Prostate gland (tissue), 2 donors: ENCODE measurements around the gene KLK12. TPM values are rescaled to one million over a fixed set of nuclear protein-coding genes. Genes with fewer than 3 reads are reported as not detected.

Experiments
- DNase-seq: peaks from one replicate; pipeline ENCODE4 v3.0.0-alpha.2; 2019; ENCODE audit warnings: low spot score
- H3K27ac ChIP-seq, 2 donors: fragments of 200-600 bp; sonication (generic); 2 replicates each; pipeline ENCODE4 v1.5.1; 2017 to 2019
- H3K27me3 ChIP-seq: fragments of 200-600 bp; sonication (generic); replicated peaks from 2 replicates; pipeline ENCODE4 v1.5.1; 2019; ENCODE audit not compliant: insufficient read depth
- H3K36me3 ChIP-seq, 2 donors: fragments of 200-600 bp; sonication (generic); 1 replicate in 1 of 2; 2 replicates in 1 of 2; pipeline versions ENCODE4 v1.5.1 to v1.8.1; 2017 to 2019
- H3K4me1 ChIP-seq: fragments of 200-600 bp; sonication (generic); replicated peaks from 2 replicates; pipeline ENCODE4 v1.5.1; 2019
- H3K4me3 ChIP-seq, 2 donors: fragments of 200-600 bp; sonication (generic); 2 replicates each; pipeline ENCODE4 v1.5.1; 2017 to 2019
- H3K9me3 ChIP-seq: fragments of 200-600 bp; sonication (generic); 2 replicates; pipeline ENCODE4 v1.5.1; 2017
- CTCF ChIP-seq, 4 experiments: fragments of 200-600 bp in 2 of 4; fragments of 450-650 bp in 2 of 4; sonication (generic) in 2 of 4; IDR thresholded peaks; 1 replicate in 3 of 4; 2 replicates in 1 of 4; pipeline ENCODE4 v1.5.1; 2016 to 2019; ENCODE audit warnings: antibody characterized with exemption in 4 of 4, mild to moderate bottlenecking in 2 of 4, moderate library complexity in 2 of 4
- POLR2A ChIP-seq: fragments of 450-650 bp; IDR thresholded peaks from one replicate; pipeline ENCODE4 v1.6.1; 2016; ENCODE audit warnings: antibody characterized with exemption, mild to moderate bottlenecking
- POLR2AphosphoS5 ChIP-seq: sonication (generic); formaldehyde crosslinking; IDR thresholded peaks from one replicate; pipeline ENCODE4 v1.6.1; 2017; ENCODE audit warnings: antibody characterized with exemption
- WGBS: methylation state at CpG from one replicate; pipeline ENCODE4 v1.1.5; 2018; 5-methylcytosine and 5-hydroxymethylcytosine counted together
- intact Hi-C: fragments of 100-400 bp; cut with DNase I; formaldehyde crosslinking; loops from one replicate; pipeline ENCODE4 v1.14.2; 2022
- total RNA-seq, 2 donors: library from RNA; depleted of rRNA; stranded (reverse); fragments of >200 nt; gene quantifications; one replicate each; pipeline ENCODE4 v1.1.0, GENCODE V29; 2016

The KLK12 gene
- total RNA-seq, 2 donors from 2014 or later = 0.73 TPM; not detected in 1

DNA sequence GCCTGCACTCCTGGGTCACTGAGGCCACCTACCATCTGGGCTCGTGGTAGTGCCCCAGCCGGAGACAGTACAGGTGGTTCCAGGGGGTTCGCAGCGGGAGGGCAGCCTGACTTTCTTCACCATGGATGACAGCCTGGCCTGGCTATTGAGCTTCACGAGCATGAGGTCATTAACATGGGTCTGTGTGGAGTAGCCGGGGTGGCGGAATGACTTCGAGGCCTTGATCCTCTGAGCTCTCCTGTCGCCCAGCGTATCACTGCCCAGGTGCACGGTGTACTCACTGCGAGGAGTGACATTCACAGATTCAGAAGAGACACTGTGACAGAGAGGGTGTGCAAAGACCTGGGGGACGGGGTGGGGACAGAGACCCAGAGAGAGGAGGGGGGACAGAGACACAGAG lies 54.6 kb downstream of the KLK12 start:
- Histone ChIP-seq H3K27ac (no peak overlapping the region), H3K9me3 (no peaks in the 10 kb centered on the region), H3K4me1 (no peaks in the 10 kb centered on the region), H3K27me3 (no peaks in the 10 kb centered on the region), H3K36me3 (no peaks in the 10 kb centered on the region), H3K4me3 (no peak overlapping the region)
- 47% methylated on average over 12 of the region's 13 CpGs for WGBS
- intact Hi-C loops = no loop called here
- DNase-seq = no peak
- TF ChIP-seq POLR2A (no peak), CTCF (IDR thresholded peaks at IDR 0.05) (no peak), POLR2AphosphoS5 (no peak)

GRCh38 chr19:50979758-50980157 lies 55.0 kb downstream of the KLK12 start:
- no peaks in the 10 kb centered on the region for H3K36me3 ChIP-seq
- intact Hi-C loops = no loop called here
- no peak for DNase-seq
- H3K27ac ChIP-seq = no peak overlapping the region
- H3K9me3 ChIP-seq = no peaks in the 10 kb centered on the region
- no peak overlapping the region for H3K4me3 ChIP-seq
- H3K27me3 ChIP-seq = no peaks in the 10 kb centered on the region
- WGBS = 56% methylated on average over 8 of the region's 8 CpGs
- TF ChIP-seq CTCF (IDR thresholded peaks at IDR 0.05) (no peak), POLR2A (no peak), POLR2AphosphoS5 (no peak)
- H3K4me1 ChIP-seq = no peaks in the 10 kb centered on the region

Other genes starting within 250 kb of the KLK12 start
- not detected for gene ACP4, start 244.6 kb downstream of the KLK12 start, total RNA-seq
- 10 to 100 TPM in 1 of 2 donors, 1 to 10 TPM in 1; 8.3 to 45.2 TPM for gene KLK1, start 211.2 kb downstream of the KLK12 start, total RNA-seq
- gene KLK15, start 201.4 kb downstream of the KLK12 start, total RNA-seq = 1 to 10 TPM; 4.0 to 8.5 TPM
- gene KLK3, start 180.1 kb downstream of the KLK12 start, total RNA-seq = over 10,000 TPM in 1 of 2 donors, 1,000 to 10,000 TPM in 1; 7,620 to 35,247 TPM
- gene KLK2, start 161.6 kb downstream of the KLK12 start, total RNA-seq = over 10,000 TPM in 1 of 2 donors, 1,000 to 10,000 TPM in 1; 3,344 to 10,024 TPM
- 100 to 1,000 TPM; 188 to 330 TPM for gene KLK4, start 123.6 kb downstream of the KLK12 start, total RNA-seq
- gene KLK5, start 82.0 kb downstream of the KLK12 start, total RNA-seq = 1 to 10 TPM; 1.9 to 2.7 TPM
- 1 to 10 TPM in 1 of 2 donors, not detected in 1; 1.8 TPM for gene KLK6, start 65.4 kb downstream of the KLK12 start, total RNA-seq
- gene KLK7, start 51.1 kb downstream of the KLK12 start, total RNA-seq = 1 to 10 TPM in 1 of 2 donors, under 1 TPM in 1; 0.68 to 1.2 TPM
- gene KLK8, start 33.4 kb downstream of the KLK12 start, total RNA-seq = not detected
- gene KLK10, start 15.3 kb downstream of the KLK12 start, total RNA-seq = 10 to 100 TPM in 1 of 2 donors, 1 to 10 TPM in 1; 7.4 to 49.6 TPM
- gene KLK11, start 8.4 kb downstream of the KLK12 start, total RNA-seq = 100 to 1,000 TPM in 1 of 2 donors, 10 to 100 TPM in 1; 67.7 to 315 TPM
- gene KLK13, start 30.1 kb upstream of the KLK12 start, total RNA-seq = under 1 TPM in 1 of 2 donors, not detected in 1; 0.77 TPM
- gene KLK14, start 47.9 kb upstream of the KLK12 start, total RNA-seq = 1 to 10 TPM; 4.2 to 5.3 TPM
- gene CTU1, start 73.4 kb upstream of the KLK12 start, total RNA-seq = 10 to 100 TPM; 18.7 to 21.4 TPM
- 1 to 10 TPM in 1 of 2 donors, under 1 TPM in 1; 0.77 to 8.2 TPM for gene SIGLEC9, start 89.9 kb upstream of the KLK12 start, total RNA-seq
- not detected for gene SIGLEC7, start 107.3 kb upstream of the KLK12 start, total RNA-seq
- 1 to 10 TPM; 1.9 to 2.5 TPM for gene CD33, start 190.1 kb upstream of the KLK12 start, total RNA-seq
- gene SIGLECL1, start 216.1 kb upstream of the KLK12 start, total RNA-seq = 1 to 10 TPM in 1 of 2 donors, not detected in 1; 1.6 TPM